Panc1 (cell line): ENCODE results near the gene MST1R. TPM values are rescaled to one million over a fixed set of nuclear protein-coding genes. Genes with fewer than 3 reads are reported as not detected.

Source experiments
- ATAC-seq: fragments of 200-7000 bp; cut with Tn5 transposase; 2 replicates; pipeline ENCODE4 v1.9.1; 2020; ENCODE audit warnings: mild to moderate bottlenecking, moderate library complexity
- BruUV-seq: library from RNA; stranded (reverse); fragments of 400-500 nt; replicated peaks from 2 replicates; lab custom pipeline; 2021; lab: Mats Ljungman, UMichigan
- CTCF ChIA-PET: fragments of 300-600 bp; sonication (Branson Sonifier 250); formaldehyde crosslinking; loops from one replicate; lab custom pipeline; 2022; ENCODE audit warnings: antibody characterized with exemption; lab: Charles Lee
- POLR2A ChIA-PET: fragments of 300-600 bp; sonication (Branson Sonifier 250); formaldehyde crosslinking; loops from one replicate; lab custom pipeline; 2022; ENCODE audit warnings: antibody characterized with exemption; lab: Charles Lee
- DNase-seq: peaks from one replicate; pipeline ENCODE4 v3.0.0-alpha.2; 2010; ENCODE audit warnings: low read depth, low spot score
- H3K27ac ChIP-seq: 2 replicates; pipeline ENCODE4 v1.5.1; 2011; ENCODE audit warnings: mild to moderate bottlenecking, low read length, inconsistent platforms
- H3K27me3 ChIP-seq: fragments of 200-500 bp; sonication (Bioruptor generic); 2 replicates; pipeline ENCODE4 v1.6.0; 2014; ENCODE audit warnings: low read length, inconsistent platforms; ENCODE audit not compliant: control insufficient read depth, insufficient read depth
- H3K36me3 ChIP-seq: fragments of 200-500 bp; sonication (Bioruptor generic); 2 replicates; pipeline ENCODE4 v1.5.1; 2014; ENCODE audit warnings: inconsistent platforms, mild to moderate bottlenecking, low read length, moderate library complexity; ENCODE audit not compliant: control insufficient read depth, insufficient read depth
- H3K4me1 ChIP-seq: 2 replicates; pipeline ENCODE4 v1.5.1; 2011; ENCODE audit warnings: inconsistent platforms, mild to moderate bottlenecking, low read length, moderate library complexity; ENCODE audit not compliant: control insufficient read depth, insufficient read depth
- H3K4me3 ChIP-seq, 2 experiments: 2 replicates each; pipeline ENCODE4 v1.5.1; 2011 to 2012; ENCODE audit warnings: low read depth in 2 of 2, low read length in 2 of 2, mild to moderate bottlenecking in 2 of 2, inconsistent platforms in 1 of 2, moderate library complexity in 1 of 2
- H3K9me3 ChIP-seq: fragments of 200-500 bp; sonication (Bioruptor generic); 2 replicates; pipeline ENCODE4 v1.5.1; 2014; ENCODE audit warnings: low read depth, mild to moderate bottlenecking, inconsistent platforms, low read length, moderate library complexity; ENCODE audit not compliant: control insufficient read depth, insufficient read depth
- CTCF ChIP-seq: fragments of 450-650 bp; IDR thresholded peaks from 2 replicates; pipeline ENCODE4 v1.5.1; 2017; ENCODE audit warnings: mild to moderate bottlenecking
- POLR2AphosphoS5 ChIP-seq: IDR thresholded peaks from 2 replicates; pipeline ENCODE4 v1.6.1; 2012; ENCODE audit warnings: mild to moderate bottlenecking, low read depth, low read length, moderate library complexity
- REST ChIP-seq, 2 experiments: IDR thresholded peaks; 2 replicates each; pipeline ENCODE4 v1.6.1; 2011 to 2012; ENCODE audit warnings: low read depth in 2 of 2, control low read depth in 1 of 2, low read length in 1 of 2, mild to moderate bottlenecking in 1 of 2, moderate library complexity in 1 of 2; ENCODE audit not compliant: insufficient read depth in 1 of 2
- SIN3A ChIP-seq: IDR thresholded peaks from 2 replicates; pipeline ENCODE4 v1.6.1; 2012; ENCODE audit warnings: low read depth, mild to moderate bottlenecking, low read length, moderate library complexity, borderline replicate concordance; ENCODE audit not compliant: insufficient read depth
- TCF7L2 ChIP-seq: IDR thresholded peaks from 2 replicates; pipeline ENCODE4 v1.6.1; 2011; ENCODE audit warnings: mild to moderate bottlenecking, low read depth, low read length, inconsistent platforms
- in situ Hi-C: cut with HindIII; loops from 2 replicates; pipeline ENCODE4 v1.10.0; 2016; ENCODE audit warnings: low sequenced_read_pairs, low pct_unique_long_range_greater_than_20kb
- intact Hi-C: fragments of 100-400 bp; cut with micrococcal nuclease; formaldehyde crosslinking; loops from one replicate; pipeline ENCODE4 v1.10.0; 2022; ENCODE audit not compliant: unreplicated experiment
- total RNA-seq: library from RNA; stranded (reverse); gene quantifications from one replicate; pipeline ENCODE4 v1.2.1, GENCODE V29; 2021; ENCODE audit not compliant: unreplicated experiment

The MST1R gene
- total RNA-seq, 1 experiment from 2014 or later, result 27.5 TPM

DNA sequence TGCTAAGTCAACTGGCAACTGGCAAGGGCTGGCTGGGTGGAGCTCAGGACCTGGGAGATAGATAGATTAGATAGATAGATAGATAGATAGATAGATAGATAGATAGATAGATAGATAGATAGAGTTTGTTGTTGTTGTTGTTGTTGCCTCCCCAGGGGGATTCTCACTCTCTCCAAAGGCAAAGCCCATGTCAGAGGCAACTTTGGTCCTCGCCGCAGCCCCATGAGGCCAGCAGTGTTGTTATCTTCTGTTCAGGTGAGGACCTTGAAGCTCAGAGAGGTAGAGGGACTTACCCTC is 7.4 kb upstream of the MST1R start:
- DNase-seq, result no peak
- Histone ChIP-seq H3K27ac (no peak overlapping the region), H3K9me3 (no peaks in the 10 kb centered on the region), H3K4me3 (no peak overlapping the region), H3K27me3 (no peaks in the 10 kb centered on the region), H3K36me3 (no peaks in the 10 kb centered on the region), H3K4me1 (peaks cover 5% of the 10 kb centered on the region; the same call in 1 of the 2 replicates)
- ChIA-PET POLR2A (interaction anchor here (0.7 kb wide), 1 partner anchor 118 kb away, joined by 3 read pairs; no protein-coding TSS in a partner anchor), CTCF (no interaction called here)
- ATAC-seq, result no peak
- intact Hi-C loops, result no loop called here
- no TSS peak for BruUV-seq
- TF ChIP-seq SIN3A (no peak), CTCF (no peak), POLR2AphosphoS5 (no peak), REST (IDR thresholded peaks at IDR 0.05; ENCODE audit: insufficient read depth in 1 of 2, low read depth in 2 of 2, low read length in 1 of 2) (no peak), TCF7L2 (no peak)
- in situ Hi-C loops, result no loop called here

DNA sequence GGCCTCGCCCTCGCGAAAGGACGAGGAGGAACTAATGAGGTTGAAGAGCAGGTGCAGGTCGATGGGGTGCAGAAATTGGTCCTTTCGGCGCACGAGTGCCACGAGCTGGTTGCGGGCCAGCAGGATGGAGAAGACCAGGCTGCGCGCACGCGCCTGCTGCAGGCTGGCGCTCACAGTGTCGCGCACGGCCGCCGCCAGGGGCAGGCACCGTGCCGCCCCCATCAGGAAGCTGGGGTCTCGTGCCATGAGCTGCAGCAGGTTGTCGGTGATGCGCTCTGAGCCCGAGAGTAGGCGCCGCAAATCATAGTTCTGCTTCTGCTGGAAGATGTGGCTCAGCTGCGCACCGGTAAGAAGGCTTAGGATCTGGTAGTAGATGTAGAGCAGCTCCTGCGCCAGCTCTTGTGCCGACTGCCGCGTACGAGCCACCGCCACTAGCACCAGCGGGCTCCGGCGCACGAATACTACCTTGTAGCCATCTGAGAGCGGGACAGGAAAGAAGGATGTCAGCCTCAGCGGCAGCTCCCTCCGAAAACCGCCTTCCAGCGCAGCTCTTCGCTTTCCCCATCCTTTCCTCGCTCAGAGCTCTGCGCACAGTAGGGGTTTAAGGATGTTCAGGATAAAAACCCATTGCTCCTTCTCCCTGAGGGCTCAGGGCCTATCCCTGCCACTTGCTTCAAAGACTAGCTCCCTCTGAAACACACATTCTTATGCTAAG is 6.9 kb upstream of the MST1R start:
- in situ Hi-C loops, result no loop called here
- intact Hi-C loops, result no loop called here

More for the DNA sequence above, 6.9 kb upstream of the MST1R start:
- DNase-seq, result no peak
- no peak for TF ChIP-seq REST (IDR thresholded peaks at IDR 0.05; ENCODE audit: insufficient read depth in 1 of 2, low read depth in 2 of 2, low read length in 1 of 2)
- no peak for TF ChIP-seq POLR2AphosphoS5
- TF ChIP-seq TCF7L2, result no peak
- TF ChIP-seq CTCF, result no peak
- no peak for TF ChIP-seq SIN3A
- H3K27ac ChIP-seq, result no peak overlapping the region
- CTCF ChIA-PET, result no interaction called here
- H3K9me3 ChIP-seq, result no peaks in the 10 kb centered on the region
- H3K4me1 ChIP-seq, result peaks cover 10% of the 10 kb centered on the region
- no TSS peak for BruUV-seq
- ATAC-seq, result no peak
- POLR2A ChIA-PET, result interaction anchor here (0.7 kb wide), 1 partner anchor 118 kb away, joined by 3 read pairs; no protein-coding TSS in a partner anchor
- no peaks in the 10 kb centered on the region for H3K27me3 ChIP-seq
- H3K36me3 ChIP-seq, result no peaks in the 10 kb centered on the region
- H3K4me3 ChIP-seq, result no peak overlapping the region
